ENCODE data around the gene CLRN3. TPM values are rescaled to one million over a fixed set of nuclear protein-coding genes. Genes with fewer than 3 reads are reported as not detected.

Gene CLRN3
- total and polyA plus RNA-seq, 9 donors = 0.24 TPM; not detected in 8

DNA sequence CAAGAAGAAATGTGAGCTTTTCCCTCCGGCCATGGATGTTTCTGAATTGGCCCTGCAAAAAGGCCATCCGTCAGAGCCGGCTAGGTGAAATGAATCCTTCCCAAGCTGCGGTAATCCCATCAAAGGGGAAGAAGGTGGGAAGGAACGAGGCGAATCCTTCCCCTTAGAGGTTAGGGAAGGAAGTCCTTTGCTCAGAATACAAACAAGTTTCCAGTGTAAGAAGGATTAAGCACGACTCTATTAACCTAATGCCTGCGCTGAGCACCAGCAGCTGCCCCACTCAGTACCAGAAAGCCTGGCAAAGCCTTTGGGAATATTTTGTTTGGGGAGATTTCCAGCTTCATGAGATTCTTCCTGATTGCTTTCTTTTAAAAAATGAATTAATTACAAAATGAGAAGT lies 42.8 kb downstream of the CLRN3 start:
- H3K27me3 ChIP-seq = no peaks in the 10 kb centered on the region
- H3K27ac ChIP-seq = no peak overlapping the region
- no peak for TF ChIP-seq POLR2A (IDR thresholded peaks at IDR 0.05)
- TF ChIP-seq, protein P1, sequence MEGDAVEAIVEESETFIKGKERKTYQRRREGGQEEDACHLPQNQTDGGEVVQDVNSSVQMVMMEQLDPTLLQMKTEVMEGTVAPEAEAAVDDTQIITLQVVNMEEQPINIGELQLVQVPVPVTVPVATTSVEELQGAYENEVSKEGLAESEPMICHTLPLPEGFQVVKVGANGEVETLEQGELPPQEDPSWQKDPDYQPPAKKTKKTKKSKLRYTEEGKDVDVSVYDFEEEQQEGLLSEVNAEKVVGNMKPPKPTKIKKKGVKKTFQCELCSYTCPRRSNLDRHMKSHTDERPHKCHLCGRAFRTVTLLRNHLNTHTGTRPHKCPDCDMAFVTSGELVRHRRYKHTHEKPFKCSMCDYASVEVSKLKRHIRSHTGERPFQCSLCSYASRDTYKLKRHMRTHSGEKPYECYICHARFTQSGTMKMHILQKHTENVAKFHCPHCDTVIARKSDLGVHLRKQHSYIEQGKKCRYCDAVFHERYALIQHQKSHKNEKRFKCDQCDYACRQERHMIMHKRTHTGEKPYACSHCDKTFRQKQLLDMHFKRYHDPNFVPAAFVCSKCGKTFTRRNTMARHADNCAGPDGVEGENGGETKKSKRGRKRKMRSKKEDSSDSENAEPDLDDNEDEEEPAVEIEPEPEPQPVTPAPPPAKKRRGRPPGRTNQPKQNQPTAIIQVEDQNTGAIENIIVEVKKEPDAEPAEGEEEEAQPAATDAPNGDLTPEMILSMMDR (IDR thresholded peaks at IDR 0.05) = no peak
- no peak for TF ChIP-seq EP300 (IDR thresholded peaks at IDR 0.05)
- H3K36me3 ChIP-seq = no peaks in the 10 kb centered on the region
- intact Hi-C loops (cut with DNase I) = loop anchor here in 1 of 4 donors (10.0 kb wide), 1 partner anchor 135 kb away; no protein-coding TSS in a partner anchor
- H3K4me1 ChIP-seq (ENCODE audit: insufficient read depth) = no peaks in the 10 kb centered on the region
- no peak for DNase-seq
- H3K4me3 ChIP-seq = no peak overlapping the region
- 68 to 83% (median 73%) methylated on average over 8 of the region's 8 CpGs for whole genome bisulfite sequencing, 3 donors
- H3K9me3 ChIP-seq = no peaks in the 10 kb centered on the region

DNA sequence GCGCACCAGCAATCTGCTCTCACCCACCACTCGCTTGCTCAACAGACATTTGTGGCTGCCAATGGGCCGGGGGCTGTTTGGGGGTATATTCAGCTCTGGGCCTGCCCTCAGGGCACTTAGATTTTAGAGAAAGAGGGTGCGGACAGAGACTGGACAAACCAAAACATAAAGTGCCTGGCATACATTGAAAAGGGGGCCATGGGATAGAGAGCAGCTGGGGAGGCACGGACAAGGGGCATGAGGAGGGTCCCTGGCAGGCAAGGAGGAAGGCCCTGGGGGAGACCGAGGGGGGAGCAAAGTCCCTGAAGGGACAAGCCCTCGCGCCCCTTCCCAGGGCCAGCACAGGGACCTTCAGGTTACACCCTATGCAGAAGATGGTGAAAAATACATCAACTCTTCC lies 43.5 kb downstream of the CLRN3 start:
- Histone ChIP-seq H3K4me3 (no peak overlapping the region), H3K27ac (no peak overlapping the region), H3K27me3 (no peaks in the 10 kb centered on the region), H3K9me3 (no peaks in the 10 kb centered on the region), H3K4me1 (ENCODE audit: insufficient read depth) (no peaks in the 10 kb centered on the region), H3K36me3 (no peaks in the 10 kb centered on the region)
- WGBS, 3 donors = 90 to 96% (median 95%) methylated on average over 8 of the region's 8 CpGs
- TF ChIP-seq, protein P1 (IDR thresholded peaks at IDR 0.05) = no peak
- TF ChIP-seq EP300 (IDR thresholded peaks at IDR 0.05) (no peak), POLR2A (IDR thresholded peaks at IDR 0.05) (no peak)
- intact Hi-C loops (cut with DNase I) = no loop called here
- no peak for DNase-seq

DNA sequence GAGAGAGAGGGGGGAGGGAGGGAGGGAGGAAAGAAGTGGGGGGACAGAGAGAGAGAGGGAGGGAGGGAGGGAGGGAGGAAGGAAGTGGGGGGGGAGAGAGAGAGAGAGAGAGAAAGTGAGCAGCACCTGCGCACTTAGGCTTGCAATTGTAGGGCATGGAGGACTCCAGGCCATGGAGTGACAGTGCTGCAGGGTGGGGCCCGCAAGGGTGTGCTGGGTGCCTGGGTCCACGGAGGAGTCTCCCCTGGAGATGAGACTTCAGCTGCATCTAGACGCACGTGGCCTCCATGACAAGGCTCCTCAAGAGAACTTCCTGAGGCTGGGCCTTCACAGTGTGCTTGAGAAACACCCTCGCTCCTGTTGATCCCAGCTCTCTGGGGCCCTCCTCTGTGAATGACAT lies 44.5 kb downstream of the CLRN3 start:
- DNase-seq = no peak
- WGBS, 3 donors = 83 to 87% (median 85%) methylated on average over 6 of the region's 6 CpGs
- TF ChIP-seq EP300 (IDR thresholded peaks at IDR 0.05) (no peak), POLR2A (IDR thresholded peaks at IDR 0.05) (no peak)
- TF ChIP-seq, protein P1 (IDR thresholded peaks at IDR 0.05) = no peak

DNA sequence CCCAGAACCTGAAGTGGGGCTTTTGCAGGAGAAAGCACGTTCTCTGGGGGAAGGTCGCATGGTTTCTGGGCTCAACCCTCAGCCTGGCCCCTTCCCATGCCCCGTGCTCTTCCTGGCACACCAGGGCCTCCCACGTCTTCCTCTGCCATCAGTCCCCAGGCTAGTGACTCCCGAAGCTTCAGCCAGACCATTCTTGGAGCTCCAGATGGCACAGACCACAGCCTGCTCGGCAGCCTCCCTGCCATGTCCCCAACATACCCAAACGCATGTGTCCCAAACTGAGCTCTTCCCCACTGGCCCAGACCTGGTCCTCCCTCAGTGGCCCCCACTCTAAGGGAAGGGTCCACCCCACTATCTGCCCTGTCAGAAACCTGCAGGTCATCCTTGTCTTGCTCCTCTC lies 47.0 kb downstream of the CLRN3 start:
- Histone ChIP-seq H3K36me3 (no peaks in the 10 kb centered on the region), H3K27ac (no peak overlapping the region), H3K27me3 (no peaks in the 10 kb centered on the region), H3K4me3 (no peak overlapping the region), H3K4me1 (ENCODE audit: insufficient read depth) (no peaks in the 10 kb centered on the region), H3K9me3 (no peaks in the 10 kb centered on the region)
- TF ChIP-seq, protein P1 (IDR thresholded peaks at IDR 0.05) = no peak
- no peak for TF ChIP-seq EP300 (IDR thresholded peaks at IDR 0.05)
- 66 to 80% (median 78%) methylated on average over 7 of the region's 7 CpGs for WGBS, 3 donors
- intact Hi-C loops (cut with DNase I) = no loop called here
- DNase-seq = no peak

More for the DNA sequence above, 44.5 kb downstream of the CLRN3 start:
- H3K9me3 ChIP-seq = no peaks in the 10 kb centered on the region
- H3K4me1 ChIP-seq (ENCODE audit: insufficient read depth) = no peaks in the 10 kb centered on the region
- no peak overlapping the region for H3K27ac ChIP-seq
- no peaks in the 10 kb centered on the region for H3K27me3 ChIP-seq
- no peaks in the 10 kb centered on the region for H3K36me3 ChIP-seq
- H3K4me3 ChIP-seq = no peak overlapping the region
- intact Hi-C loops (cut with DNase I) = no loop called here

Data from ovary (tissue), 9 donors.